ENCODE results near the gene CDK5RAP2. TPM values are rescaled to one million over a fixed set of nuclear protein-coding genes. Genes with fewer than 3 reads are reported as not detected.

CDK5RAP2 gene
- total and polyA plus RNA-seq, 10 of the 15 experiments (the other 5 are each of a cell fraction or from before 2014, with no cell fraction given): 16.2 to 53.5 (median 34.5) TPM

- in situ Hi-C loops (cut with MboI): no loop called here
- Histone ChIP-seq H3K27me3 (replicated peaks in 1 of 2; ENCODE audit: control insufficient read depth in 2 of 2, insufficient read depth in 2 of 2, low read length in 1 of 2) (no peaks in the 10 kb centered on the region), H3K9ac (ENCODE audit: control insufficient read depth, insufficient read depth, low read length) (no peak overlapping the region), H2AFZ (ENCODE audit: control insufficient read depth, low read depth, low read length) (no peak overlapping the region), H3K79me2 (ENCODE audit: control insufficient read depth, insufficient read depth, low read length) (no peaks in the 10 kb centered on the region), H3K27ac (ENCODE audit: control insufficient read depth, insufficient read depth) (no peak overlapping the region), H3K36me3 (ENCODE audit: control insufficient read depth in 2 of 2, insufficient read depth in 2 of 2, low read length in 1 of 2) (peaks cover 22 to 55% of the 10 kb centered on the region in 2 experiments), H4K20me1 (ENCODE audit: control insufficient read depth, insufficient read depth) (0 out of 2 replicates have a peak, but pooled peaks cover 2% of the 10 kb centered on the region), H3K4me3 (no peak overlapping the region), H3K4me2 (ENCODE audit: control insufficient read depth, insufficient read depth) (no peak overlapping the region), H3K9me3 (replicated peaks; ENCODE audit: control insufficient read depth, insufficient read depth, low read length) (no peaks in the 10 kb centered on the region), H3K4me1 (ENCODE audit: control insufficient read depth, insufficient read depth, low read length) (no peaks in the 10 kb centered on the region)
- ChIA-PET RAD21 (ENCODE audit: unreplicated experiment) (no interaction called here), POLR2A (no interaction called here), SMC1A (ENCODE audit: uncharacterized antibody, unreplicated experiment) (no interaction called here), CTCF (no interaction called here)
- FAIRE-seq: no peak
- DNase-seq (ENCODE audit: low read depth, low spot score): no peak
- no TSS peak for BruUV-seq (replicated peaks)
- TF ChIP-seq KDM1A (IDR thresholded peaks at IDR 0.05; ENCODE audit: borderline replicate concordance) (no peak), TCF3 (IDR thresholded peaks at IDR 0.05; ENCODE audit: borderline replicate concordance, insufficient read depth, low read depth, low read length) (no peak), SMARCA5 (IDR thresholded peaks at IDR 0.05) (no peak), FOXK2 (IDR thresholded peaks at IDR 0.05) (no peak), E4F1 (IDR thresholded peaks at IDR 0.05; ENCODE audit: borderline replicate concordance, partially characterized antibody) (no peak), POLR2AphosphoS5 (IDR thresholded peaks at IDR 0.05; ENCODE audit: low read length) (no peak), NFYA (IDR thresholded peaks at IDR 0.05; ENCODE audit: borderline replicate concordance, low read depth, low read length) (no peak), ZBED1 (IDR thresholded peaks at IDR 0.05; ENCODE audit: borderline replicate concordance) (no peak), CREM (IDR thresholded peaks at IDR 0.05; ENCODE audit: low read depth) (no peak), RFX5 (IDR thresholded peaks at IDR 0.05; ENCODE audit: low read depth, low read length) (no peak), GABPA (IDR thresholded peaks at IDR 0.05; ENCODE audit: low read depth) (no peak), ZBTB11 (CRISPR knock-in tag; IDR thresholded peaks at IDR 0.05) (no peak), MEF2B (IDR thresholded peaks at IDR 0.05; ENCODE audit: partially characterized antibody, poor library complexity, severe bottlenecking) (no peak), WRNIP1 (IDR thresholded peaks at IDR 0.05; ENCODE audit: borderline replicate concordance, low read depth, low read length) (no peak), NBN (IDR thresholded peaks at IDR 0.05) (no peak)
- WGBS (ENCODE audit: insufficient coverage, insufficient replicate concordance, low lambda C conversion rate, missing lambda C conversion rate): 100% methylated on average over 6 of the region's 6 CpGs
- intact Hi-C loops (cut with micrococcal nuclease; ENCODE audit: unreplicated experiment): no loop called here
- no peak for ATAC-seq
Observed at GRCh38 chr9:120396931-120397330, 183.0 kb downstream of the CDK5RAP2 start.
